IMR-90 (cell line): ENCODE results near the gene LRIT2.

Experiments
- BHLHE40 ChIP-seq: fragments of 150-350 bp; IDR thresholded peaks from 2 replicates; pipeline ENCODE4 v1.6.1; 2016; ENCODE audit warnings: mild to moderate bottlenecking, low read depth, low read length
- CEBPB ChIP-seq: IDR thresholded peaks from 2 replicates; pipeline ENCODE4 v1.6.1; 2012; ENCODE audit warnings: low read depth, low read length, improper control_type of control experiment
- CHD1 ChIP-seq: IDR thresholded peaks from 2 replicates; pipeline ENCODE4 v1.6.1; 2012; ENCODE audit warnings: low read depth, low read length, improper control_type of control experiment
- CTCF ChIP-seq: conservative IDR thresholded peaks from 2 replicates; pipeline ENCODE4 v1.5.1; 2012; ENCODE audit warnings: mild to moderate bottlenecking, low read depth, low read length, improper control_type of control experiment
- FOS ChIP-seq: fragments of 150-350 bp; IDR thresholded peaks from 2 replicates; pipeline ENCODE4 v1.6.1; 2016; ENCODE audit warnings: low read depth, low read length
- MAFK ChIP-seq: IDR thresholded peaks from 2 replicates; pipeline ENCODE4 v1.6.1; 2012; ENCODE audit warnings: low read depth, low read length, improper control_type of control experiment
- MAZ ChIP-seq: IDR thresholded peaks from 2 replicates; pipeline ENCODE4 v1.6.1; 2012; ENCODE audit warnings: low read depth, mild to moderate bottlenecking, low read length, improper control_type of control experiment, moderate library complexity, borderline replicate concordance
- NFE2L2 ChIP-seq: fragments of 150-350 bp; IDR thresholded peaks from 2 replicates; pipeline ENCODE4 v1.6.1; 2016; ENCODE audit warnings: low read depth, mild to moderate bottlenecking, low read length
- POLR2A ChIP-seq: IDR thresholded peaks from 2 replicates; pipeline ENCODE4 v1.6.1; 2012; ENCODE audit warnings: mild to moderate bottlenecking, low read depth, low read length
- RAD21 ChIP-seq: IDR thresholded peaks from 2 replicates; pipeline ENCODE4 v1.6.1; 2012; ENCODE audit warnings: low read length, improper control_type of control experiment
- RCOR1 ChIP-seq: IDR thresholded peaks from 2 replicates; pipeline ENCODE4 v1.6.1; 2012; ENCODE audit warnings: mild to moderate bottlenecking, low read length, improper control_type of control experiment; ENCODE audit not compliant: insufficient replicate concordance
- SMC3 ChIP-seq: fragments of 150-350 bp; IDR thresholded peaks from 2 replicates; pipeline ENCODE4 v1.6.1; 2016; ENCODE audit warnings: low read depth, mild to moderate bottlenecking, antibody characterized with exemption, low read length, moderate library complexity
- TF ChIP-seq, protein P1 (sequence below): fragments of 150-350 bp; IDR thresholded peaks from 2 replicates; pipeline ENCODE4 v1.6.1; 2016; ENCODE audit warnings: low read depth, mild to moderate bottlenecking, low read length, moderate library complexity, borderline replicate concordance
- TF ChIP-seq, protein P2 (sequence below): fragments of 150-350 bp; IDR thresholded peaks from 2 replicates; pipeline ENCODE4 v1.6.1; 2017; ENCODE audit warnings: mild to moderate bottlenecking, antibody characterized with exemption, low read length, low read depth

DNA sequence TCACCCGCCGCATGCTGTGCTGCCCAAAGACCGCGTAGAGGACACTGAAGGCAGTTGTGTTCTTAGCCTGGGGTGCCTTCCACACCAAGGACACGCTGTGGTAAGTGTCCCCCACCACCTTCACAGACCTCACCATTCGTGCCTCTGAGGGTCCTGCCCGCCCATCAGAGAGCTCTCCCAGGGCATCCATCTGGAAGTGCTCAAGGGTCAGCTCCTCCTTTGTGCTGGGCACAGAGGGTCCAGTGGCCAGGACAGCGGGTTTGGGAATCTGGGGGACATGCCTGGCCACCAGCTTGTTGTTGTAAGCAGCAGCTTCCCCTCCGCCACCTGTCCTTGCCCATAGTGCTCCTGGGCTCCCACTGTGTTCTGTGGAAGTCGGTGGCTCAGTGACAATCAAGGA, 7.0 kb upstream of the LRIT2 start:
- no peak for TF ChIP-seq CTCF
- no peak for TF ChIP-seq CEBPB
- no peak for TF ChIP-seq POLR2A
- no peak for TF ChIP-seq RCOR1
- TF ChIP-seq SMC3: no peak
- TF ChIP-seq, protein P1, sequence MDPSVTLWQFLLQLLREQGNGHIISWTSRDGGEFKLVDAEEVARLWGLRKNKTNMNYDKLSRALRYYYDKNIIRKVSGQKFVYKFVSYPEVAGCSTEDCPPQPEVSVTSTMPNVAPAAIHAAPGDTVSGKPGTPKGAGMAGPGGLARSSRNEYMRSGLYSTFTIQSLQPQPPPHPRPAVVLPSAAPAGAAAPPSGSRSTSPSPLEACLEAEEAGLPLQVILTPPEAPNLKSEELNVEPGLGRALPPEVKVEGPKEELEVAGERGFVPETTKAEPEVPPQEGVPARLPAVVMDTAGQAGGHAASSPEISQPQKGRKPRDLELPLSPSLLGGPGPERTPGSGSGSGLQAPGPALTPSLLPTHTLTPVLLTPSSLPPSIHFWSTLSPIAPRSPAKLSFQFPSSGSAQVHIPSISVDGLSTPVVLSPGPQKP: no peak
- no peak for TF ChIP-seq BHLHE40
- TF ChIP-seq RAD21: no peak
- no peak for TF ChIP-seq NFE2L2
- no peak for TF ChIP-seq CHD1
- TF ChIP-seq, protein P2, sequence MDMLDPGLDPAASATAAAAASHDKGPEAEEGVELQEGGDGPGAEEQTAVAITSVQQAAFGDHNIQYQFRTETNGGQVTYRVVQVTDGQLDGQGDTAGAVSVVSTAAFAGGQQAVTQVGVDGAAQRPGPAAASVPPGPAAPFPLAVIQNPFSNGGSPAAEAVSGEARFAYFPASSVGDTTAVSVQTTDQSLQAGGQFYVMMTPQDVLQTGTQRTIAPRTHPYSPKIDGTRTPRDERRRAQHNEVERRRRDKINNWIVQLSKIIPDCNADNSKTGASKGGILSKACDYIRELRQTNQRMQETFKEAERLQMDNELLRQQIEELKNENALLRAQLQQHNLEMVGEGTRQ: no peak
- TF ChIP-seq FOS: no peak
- no peak for TF ChIP-seq MAZ
- no peak for TF ChIP-seq MAFK
